H1 (cell line): ENCODE data around the gene HEATR5A. TPM values are rescaled to one million over a fixed set of nuclear protein-coding genes. Genes with fewer than 3 reads are reported as not detected.

ENCODE experiments used
- CTCF ChIA-PET: fragments of 300-600 bp; sonication (Branson Sonifier 250); formaldehyde crosslinking; loops from one replicate; lab custom pipeline; 2021; ENCODE audit not compliant: partially characterized antibody; lab: Charles Lee
- POLR2A ChIA-PET: fragments of 300-600 bp; sonication (Branson Sonifier 250); formaldehyde crosslinking; loops from one replicate; lab custom pipeline; 2021; ENCODE audit warnings: inconsistent platforms; ENCODE audit not compliant: partially characterized antibody; lab: Charles Lee
- DNase-seq, 2 experiments: peaks; one replicate each; pipeline versions ENCODE4 v3.0.0 to v3.0.0-alpha.2; 2010 to 2022; ENCODE audit warnings: low spot score in 2 of 2, low read depth in 1 of 2, mixed read lengths in 1 of 2
- FAIRE-seq: peaks from 2 replicates; lab custom pipeline; 2011; peaks lifted over from hg19 to GRCh38; lab: Jason Lieb, UNC
- H2AFZ ChIP-seq: 2 replicates; pipeline ENCODE4 v1.8.1; 2012; ENCODE audit warnings: low read length, inconsistent platforms
- H2AK5ac ChIP-seq: 2 replicates; pipeline ENCODE4 v1.6.1; 2013; ENCODE audit warnings: low read depth, low read length
- H2BK120ac ChIP-seq: replicated peaks from 2 replicates; pipeline ENCODE3; 2013; ENCODE audit warnings: low read depth, low read length, inconsistent platforms
- H2BK12ac ChIP-seq: 2 replicates; pipeline ENCODE4 v1.6.1; 2013; ENCODE audit warnings: low read depth, low read length
- H2BK15ac ChIP-seq: 2 replicates; pipeline ENCODE4 v1.6.1; 2013; ENCODE audit warnings: low read length
- H2BK20ac ChIP-seq: 2 replicates; pipeline ENCODE4 v1.6.1; 2013; ENCODE audit warnings: low read length
- H2BK5ac ChIP-seq: 2 replicates; pipeline ENCODE4 v1.6.1; 2013; ENCODE audit warnings: low read depth, low read length
- H3K14ac ChIP-seq: 2 replicates; pipeline ENCODE4 v1.6.1; 2013; ENCODE audit warnings: inconsistent platforms; ENCODE audit not compliant: insufficient read length
- H3K18ac ChIP-seq: 2 replicates; pipeline ENCODE4 v1.6.1; 2013; ENCODE audit warnings: low read length; ENCODE audit errors: extremely low read depth
- H3K23ac ChIP-seq: 2 replicates; pipeline ENCODE4 v1.6.1; 2013; ENCODE audit warnings: inconsistent platforms; ENCODE audit not compliant: insufficient read length
- H3K23me2 ChIP-seq: 2 replicates; pipeline ENCODE4 v1.6.1; 2013; ENCODE audit warnings: low read depth, low read length
- H3K27ac ChIP-seq: 2 replicates; pipeline ENCODE4 v1.6.1; 2011; ENCODE audit warnings: low read depth, low read length, inconsistent platforms
- H3K27me3 ChIP-seq, 4 experiments: replicated peaks in 1 of 4; 1 replicate in 1 of 4; 2 replicates in 3 of 4; pipeline versions ENCODE4 v1.6.1 to v1.8.1; 2011 to 2013; ENCODE audit warnings: low read length in 3 of 4, mild to moderate bottlenecking in 3 of 4, inconsistent platforms in 2 of 4, mixed read lengths in 2 of 4, moderate library complexity in 1 of 4; ENCODE audit not compliant: control insufficient read depth in 3 of 4, insufficient read depth in 3 of 4; ENCODE audit errors: extremely low read depth in 1 of 4
- H3K36me3 ChIP-seq, 4 experiments: 2 replicates each; pipeline versions ENCODE4 v1.6.1 to v1.8.1; 2011 to 2013; ENCODE audit warnings: mild to moderate bottlenecking in 4 of 4, low read length in 3 of 4, moderate library complexity in 2 of 4, control low read depth in 1 of 4, inconsistent platforms in 1 of 4; ENCODE audit not compliant: insufficient read depth in 4 of 4, control insufficient read depth in 2 of 4
- H3K4ac ChIP-seq: replicated peaks from 2 replicates; pipeline ENCODE3; 2013; ENCODE audit warnings: low read length, low read depth, mixed read lengths, inconsistent platforms; ENCODE audit not compliant: insufficient read length
- H3K4me1 ChIP-seq, 4 experiments: replicated peaks in 1 of 4; 1 replicate in 1 of 4; 2 replicates in 3 of 4; pipeline versions ENCODE4 v1.6.1 to v1.8.1; 2011 to 2013; ENCODE audit warnings: low read length in 3 of 4, inconsistent platforms in 2 of 4, mixed read lengths in 1 of 4; ENCODE audit not compliant: insufficient read depth in 4 of 4, control insufficient read depth in 3 of 4
- H3K4me2 ChIP-seq, 2 experiments: 2 replicates each; pipeline versions ENCODE4 v1.6.1 to v1.8.1; 2011 to 2013; ENCODE audit warnings: low read depth in 2 of 2, low read length in 2 of 2, control low read depth in 1 of 2, inconsistent platforms in 1 of 2, mild to moderate bottlenecking in 1 of 2; ENCODE audit not compliant: insufficient read depth in 1 of 2
- H3K4me3 ChIP-seq, 4 experiments: fragments of 200-600, 300-600 bp in 1 of 4; sonication (generic), shearing (Covaris generic), sonication (Bioruptor Twin) in 1 of 4; 2 replicates each; pipeline versions ENCODE4 v1.5.1 to v1.8.1; 2011 to 2016; ENCODE audit warnings: low read length in 4 of 4, low read depth in 3 of 4, control low read depth in 2 of 4, inconsistent platforms in 2 of 4, mild to moderate bottlenecking in 2 of 4, mixed read lengths in 1 of 4, moderate library complexity in 1 of 4; ENCODE audit not compliant: insufficient read depth in 2 of 4; ENCODE audit errors: extremely low read depth in 1 of 4
- H3K56ac ChIP-seq: replicated peaks from 2 replicates; pipeline ENCODE3; 2013; ENCODE audit warnings: low read depth, mild to moderate bottlenecking, mixed read lengths, low read length, inconsistent platforms; ENCODE audit not compliant: insufficient read length
- H3K79me1 ChIP-seq: 2 replicates; pipeline ENCODE4 v1.6.1; 2013; ENCODE audit warnings: low read depth, low read length, control low read depth
- H3K79me2 ChIP-seq, 2 experiments: 2 replicates each; pipeline versions ENCODE4 v1.6.1 to v1.8.1; 2012 to 2013; ENCODE audit warnings: low read length in 2 of 2, mild to moderate bottlenecking in 2 of 2, inconsistent platforms in 1 of 2; ENCODE audit not compliant: insufficient read depth in 2 of 2, control insufficient read depth in 1 of 2
- H3K9ac ChIP-seq, 4 experiments: replicated peaks in 1 of 4; 1 replicate in 1 of 4; 2 replicates in 3 of 4; pipeline versions ENCODE4 v1.6.1 to v1.8.1; 2011 to 2013; ENCODE audit warnings: low read depth in 3 of 4, low read length in 3 of 4, control low read depth in 2 of 4, mild to moderate bottlenecking in 2 of 4, moderate library complexity in 2 of 4, inconsistent platforms in 1 of 4; ENCODE audit errors: extremely low read depth in 1 of 4
- H3K9me3 ChIP-seq, 2 experiments: 2 replicates each; pipeline versions ENCODE4 v1.6.1 to v1.8.1; 2012 to 2013; ENCODE audit warnings: mild to moderate bottlenecking in 2 of 2, moderate library complexity in 2 of 2, control low read depth in 1 of 2, inconsistent platforms in 1 of 2, low read depth in 1 of 2, low read length in 1 of 2, mixed read lengths in 1 of 2; ENCODE audit not compliant: insufficient read depth in 2 of 2
- H4K20me1 ChIP-seq, 2 experiments: replicated peaks in 1 of 2; 2 replicates each; pipeline versions ENCODE3 to v1.8.1; 2011 to 2013; ENCODE audit warnings: inconsistent platforms in 2 of 2, low read length in 2 of 2, mild to moderate bottlenecking in 1 of 2; ENCODE audit not compliant: insufficient read depth in 2 of 2, control insufficient read depth in 1 of 2
- H4K5ac ChIP-seq: 2 replicates; pipeline ENCODE4 v1.6.1; 2013; ENCODE audit warnings: low read length, low read depth, mixed read lengths, inconsistent platforms; ENCODE audit not compliant: insufficient read length
- H4K8ac ChIP-seq: 2 replicates; pipeline ENCODE4 v1.8.0; 2013; ENCODE audit warnings: mild to moderate bottlenecking, moderate library complexity, low read length, inconsistent platforms; ENCODE audit not compliant: insufficient read depth; ENCODE audit errors: extremely low read depth
- H4K91ac ChIP-seq: replicated peaks from 2 replicates; pipeline ENCODE3; 2013; ENCODE audit warnings: low read length, mixed read lengths, inconsistent platforms; ENCODE audit not compliant: insufficient read length
- ASH2L ChIP-seq: fragments of 200-600, 300-600 bp; sonication (generic); IDR thresholded peaks from one replicate; pipeline ENCODE4 v1.7.1; 2017; ENCODE audit warnings: low read length
- ATF3 ChIP-seq: IDR thresholded peaks from 2 replicates; pipeline ENCODE4 v1.6.1; 2011; ENCODE audit warnings: low read depth, mild to moderate bottlenecking, low read length; ENCODE audit not compliant: insufficient read depth
- CHD1 ChIP-seq: IDR thresholded peaks from 2 replicates; pipeline ENCODE4 v1.6.1; 2012; ENCODE audit warnings: low read depth, low read length, improper control_type of control experiment
- CREB1 ChIP-seq: IDR thresholded peaks from 2 replicates; pipeline ENCODE4 v1.6.1; 2012; ENCODE audit warnings: inconsistent platforms
- GABPA ChIP-seq: IDR thresholded peaks from 2 replicates; pipeline ENCODE4 v1.6.1; 2011; ENCODE audit warnings: mild to moderate bottlenecking, low read length, moderate library complexity, borderline replicate concordance; ENCODE audit not compliant: insufficient read depth
- HDAC6 ChIP-seq: IDR thresholded peaks from one replicate; pipeline ENCODE4 v1.7.1; 2012; ENCODE audit warnings: low read depth, mild to moderate bottlenecking, inconsistent platforms, low read length, moderate library complexity
- JUND ChIP-seq: IDR thresholded peaks from 2 replicates; pipeline ENCODE4 v1.6.1; 2011; ENCODE audit warnings: mild to moderate bottlenecking, improper control_type of control experiment, low read length
- KDM1A ChIP-seq: fragments of 200-600, 300-600 bp; sonication (generic); IDR thresholded peaks from 2 replicates; pipeline ENCODE4 v1.7.1; 2016; ENCODE audit warnings: mild to moderate bottlenecking, low read length, borderline replicate concordance
- MAFK ChIP-seq: IDR thresholded peaks from 2 replicates; pipeline ENCODE4 v1.6.1; 2012; ENCODE audit warnings: low read depth, mild to moderate bottlenecking, improper control_type of control experiment, low read length
- NRF1 ChIP-seq: IDR thresholded peaks from 2 replicates; pipeline ENCODE4 v1.6.1; 2011; ENCODE audit warnings: mild to moderate bottlenecking, low read depth, low read length, improper control_type of control experiment
- RAD21 ChIP-seq, 2 experiments: IDR thresholded peaks in 1 of 2; conservative IDR thresholded peaks in 1 of 2; 2 replicates each; pipeline ENCODE4 v1.6.1; 2011; ENCODE audit warnings: low read depth in 2 of 2, low read length in 2 of 2, improper control_type of control experiment in 1 of 2, inconsistent platforms in 1 of 2, mild to moderate bottlenecking in 1 of 2, moderate library complexity in 1 of 2
- SP2 ChIP-seq: IDR thresholded peaks from 2 replicates; pipeline ENCODE4 v1.6.1; 2012; ENCODE audit warnings: mild to moderate bottlenecking, low read length, inconsistent platforms
- TAF1 ChIP-seq: IDR thresholded peaks from 2 replicates; pipeline ENCODE4 v1.6.1; 2011; ENCODE audit warnings: mild to moderate bottlenecking, low read depth, low read length
- YY1 ChIP-seq: IDR thresholded peaks from 2 replicates; pipeline ENCODE4 v1.6.1; 2011; ENCODE audit warnings: low read depth, mild to moderate bottlenecking, low read length
- WGBS, 2 experiments: shearing (Covaris generic) in 1 of 2; methylation state at CpG; one replicate each; pipeline versions ENCODE4 v1.1.6 to v1.1.7; 2013 to 2015; ENCODE audit warnings: low lambda C conversion rate in 2 of 2, mixed read lengths in 2 of 2, inconsistent platforms in 1 of 2, low coverage in 1 of 2, missing lambda C conversion rate in 1 of 2; ENCODE audit not compliant: insufficient replicate concordance in 2 of 2, insufficient coverage in 1 of 2, insufficient read length in 1 of 2; ENCODE audit errors: extremely low coverage in 1 of 2, missing lambda C conversion rate in 1 of 2; 5-methylcytosine and 5-hydroxymethylcytosine counted together
- polyA plus RNA-seq, 7 experiments: library from polyadenylated mRNA; depleted of rRNA in 3 of 7; stranded (reverse) in 5 of 7; unstranded in 2 of 7; fragments of >200 nt in 5 of 7; fragments of 200-250 nt in 2 of 7; gene quantifications; 1 replicate in 5 of 7; 2 replicates in 1 of 7; 4 replicates in 1 of 7; pipeline versions ENCODE4 v1.2.1 to v1.2.3, GENCODE V29; 2011 to 2013; ENCODE audit warnings: missing spikeins in 2 of 7, mixed read lengths in 2 of 7
- total RNA-seq: library from RNA; stranded (reverse); fragmentation: NEBNext Ultra II Directional; extraction: Animal tissue kit (Norgen Biotek cat#: 25700); gene quantifications from 2 replicates; pipeline ENCODE4 v1.2.1, GENCODE V29; 2021

HEATR5A gene
- total and polyA plus RNA-seq, 2 of the 8 experiments (the other 6 are each of a cell fraction or from before 2014, with no cell fraction given) = 9.0 to 36.2 TPM

- Histone ChIP-seq H2BK20ac (no peak overlapping the region), H4K5ac (no peak overlapping the region), H3K4me2 (no peak overlapping the region), H3K56ac (no peak overlapping the region), H3K4me1 (peaks cover 0 to 13% (median 2%) of the 10 kb centered on the region in 4 experiments; a peak in 2 of 7 replicates), H3K27ac (no peak overlapping the region), H3K4me3 (no peak overlapping the region), H3K9me3 (no peaks in the 10 kb centered on the region), H2BK5ac (peak overlapping the region; percentile 48; the same call in 1 of the 2 replicates), H3K27me3 (no peaks in the 10 kb centered on the region), H3K4ac (no peak overlapping the region), H3K14ac (no peak overlapping the region), H4K8ac (no peak overlapping the region), H3K79me2 (no peaks in the 10 kb centered on the region), H3K23ac (no peak overlapping the region), H2BK15ac (no peak overlapping the region), H2BK12ac (no peak overlapping the region), H4K91ac (no peak overlapping the region), H2AFZ (no peak overlapping the region), H2BK120ac (no peak overlapping the region), H3K9ac (no peak overlapping the region), H3K23me2 (no peaks in the 10 kb centered on the region), H3K18ac (no peak overlapping the region), H4K20me1 (no peaks in the 10 kb centered on the region), H3K36me3 (peaks cover 0 to 2% (median 0%) of the 10 kb centered on the region in 4 experiments; a peak in 2 of 8 replicates), H2AK5ac (0 out of 2 replicates have a peak overlapping the region, but pooled peaks have one; percentile 82), H3K79me1 (no peaks in the 10 kb centered on the region)
- ChIA-PET POLR2A (no interaction called here), CTCF (interaction anchor here (1.4 to 4.0 kb wide), 3 partner anchors 11 to 89 kb away, joined by 4 to 31 read pairs (median 5); partner anchors contain the start of gene HECTD1)
- TF ChIP-seq HDAC6 (no peak), TAF1 (no peak), ATF3 (no peak), MAFK (no peak), ASH2L (no peak), JUND (no peak), CREB1 (no peak), KDM1A (no peak), RAD21 (IDR thresholded peaks at IDR 0.05 in 1 of 2, conservative IDR thresholded peaks at IDR 0.05 in 1 of 2; ENCODE audit: low read depth in 2 of 2, low read length in 2 of 2) (no peak), YY1 (no peak), GABPA (no peak), NRF1 (no peak), CHD1 (no peak), SP2 (no peak)
- WGBS, 2 experiments = 93% methylated on average over 6 of the region's 6 CpGs; no CpG with 5 or more reads in 1 of the 2 experiments
- FAIRE-seq (no peak), DNase-seq (no peak)
These were observed 123.2 kb downstream of the HEATR5A start for GRCh38 chr14:31297112-31297511.
